HG03064 (cell line): ENCODE data around the gene PRDM7.
"Not testable (repeated sequence)": the region's sequence is repeated elsewhere in the genome, so short reads cannot be mapped to it uniquely, and the experiment has no call there.

Experiments used
- ATAC-seq: cut with Tn5 transposase; IDR thresholded peaks from one replicate; pipeline ENCODE4 v1.9.1; 2021; ENCODE audit warnings: low read depth; ENCODE audit not compliant: unreplicated experiment

Gene PRDM7

DNA sequence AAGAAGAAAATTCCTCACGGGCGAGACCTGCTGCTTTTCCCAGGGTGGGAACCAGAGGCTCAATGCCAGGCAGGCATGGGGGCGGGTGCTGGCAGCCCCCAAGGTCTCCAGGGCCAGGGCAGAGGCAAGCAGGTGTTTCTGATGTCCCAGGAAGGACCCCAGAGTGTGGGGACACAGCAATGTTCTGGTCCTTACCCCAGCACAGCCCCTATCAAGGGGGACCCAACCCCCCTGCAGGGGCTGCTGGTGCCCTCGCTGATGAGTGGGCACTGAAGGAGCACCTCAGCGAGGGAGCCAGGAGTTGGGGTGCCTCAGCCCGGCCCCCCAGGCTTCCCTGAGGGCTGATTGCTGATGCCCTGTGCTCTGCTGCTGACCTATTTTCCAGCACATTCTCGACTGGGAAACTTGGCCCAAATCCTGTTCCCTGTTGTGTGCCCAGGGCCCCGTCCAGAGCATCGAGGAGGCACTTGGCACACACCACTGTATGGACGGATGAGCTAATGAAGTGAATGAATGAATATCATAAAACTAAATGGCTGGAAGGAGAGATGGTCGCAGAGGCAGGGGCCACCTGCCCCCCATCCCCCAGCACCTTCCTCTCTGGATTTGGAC is 60.7 kb downstream of the PRDM7 start:
- no peak for ATAC-seq

DNA sequence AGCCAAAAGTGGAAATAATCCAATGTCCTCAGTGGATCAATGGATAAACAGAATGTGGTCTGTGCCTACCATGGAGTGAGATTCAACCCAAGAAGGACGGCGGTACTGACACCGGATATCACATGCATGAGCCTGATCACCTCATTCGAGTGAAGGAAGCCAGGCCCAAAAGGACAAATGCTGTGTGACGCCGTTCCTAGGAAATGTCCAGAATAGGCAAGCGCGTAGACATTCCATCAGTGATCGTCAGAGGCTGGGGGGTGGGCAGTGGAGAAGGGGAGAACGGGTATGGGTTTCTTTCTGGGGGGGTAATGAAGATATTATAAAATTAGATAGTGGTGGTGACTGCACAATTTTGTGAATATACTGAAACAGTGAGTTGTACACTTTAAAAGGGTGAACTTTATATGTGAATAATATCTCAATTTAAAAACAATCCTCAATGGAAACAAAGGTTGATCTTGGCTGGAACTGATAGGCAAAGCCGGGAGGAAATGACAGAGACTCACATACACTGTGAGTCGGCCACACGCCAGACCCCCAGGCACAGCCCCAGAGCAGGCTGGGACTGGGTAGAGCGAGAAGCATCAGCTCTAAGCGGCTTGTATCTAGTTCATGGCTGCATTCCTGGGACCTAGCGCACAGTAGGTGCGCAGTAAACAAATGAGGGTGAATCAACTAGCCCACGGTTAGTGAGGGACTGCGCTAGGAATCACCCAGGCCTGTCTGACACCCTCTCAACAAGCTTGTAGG is 61.4 kb downstream of the PRDM7 start:
- no peak for ATAC-seq

DNA sequence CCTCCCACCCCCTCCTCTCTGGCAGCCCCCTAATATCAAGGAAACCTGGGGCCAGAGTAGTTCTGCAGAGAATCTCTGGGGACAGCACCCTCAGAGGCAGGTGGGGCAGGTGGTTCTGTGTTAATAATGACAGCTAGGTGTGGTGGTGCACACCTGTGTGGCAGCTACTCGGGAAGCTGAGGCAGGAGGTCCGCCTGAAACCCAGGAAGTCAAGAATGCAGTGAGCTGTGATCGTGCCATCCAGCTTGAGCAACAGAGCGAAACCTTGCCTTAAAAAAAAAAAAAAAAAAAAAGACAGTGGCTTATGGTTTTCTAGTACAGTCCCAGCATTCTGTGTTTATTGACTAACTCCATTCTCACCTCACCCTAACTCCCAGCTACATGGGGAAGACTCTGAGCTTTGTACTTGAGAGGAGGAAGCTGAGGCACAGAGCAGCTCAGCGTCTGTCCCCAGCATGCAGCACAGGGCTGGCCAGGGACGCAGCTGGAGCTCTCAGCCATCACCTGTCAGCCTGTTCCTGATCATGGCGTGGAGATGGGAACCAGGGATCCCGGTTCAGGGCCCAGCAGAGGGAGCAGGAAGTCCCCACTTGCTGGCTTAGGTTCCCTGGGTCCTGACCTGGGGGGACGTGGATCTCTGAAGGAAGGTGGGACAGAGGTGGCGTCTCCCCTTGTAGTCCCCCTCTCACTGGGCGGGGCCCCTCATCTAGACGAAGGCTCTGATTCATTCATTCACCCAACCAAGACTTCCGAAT is 64.0 kb downstream of the PRDM7 start:
- no peak for ATAC-seq

DNA sequence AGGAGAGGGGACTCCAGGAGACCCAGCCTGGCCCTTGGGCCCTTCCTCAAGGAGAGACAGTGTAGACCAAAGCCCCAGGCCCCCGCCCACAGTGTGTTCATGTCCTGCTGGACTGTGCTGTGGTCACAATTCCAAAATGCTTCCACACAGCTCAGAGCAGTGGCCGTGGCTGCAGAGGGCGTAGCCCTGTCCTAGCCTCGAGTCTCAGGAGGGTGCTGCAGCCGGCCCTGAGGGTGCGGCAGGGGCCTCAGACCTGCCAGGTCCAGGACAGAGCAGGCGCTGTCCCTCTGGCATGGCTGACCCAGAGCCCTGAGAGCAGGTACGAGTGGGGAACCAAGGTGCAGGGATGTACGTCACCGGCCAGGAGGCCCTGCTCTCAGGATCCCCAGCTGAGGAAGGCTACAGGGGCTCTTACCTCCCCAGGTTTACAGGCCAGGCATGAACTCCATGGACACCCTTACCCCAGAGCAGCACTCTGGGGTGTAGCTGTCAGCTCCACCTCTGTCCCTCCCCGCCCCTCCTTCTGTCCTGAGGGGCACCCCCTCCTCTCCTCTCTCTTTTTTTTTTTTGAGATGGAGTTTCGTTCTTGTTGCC is 65.1 kb downstream of the PRDM7 start:
- no peak for ATAC-seq

DNA sequence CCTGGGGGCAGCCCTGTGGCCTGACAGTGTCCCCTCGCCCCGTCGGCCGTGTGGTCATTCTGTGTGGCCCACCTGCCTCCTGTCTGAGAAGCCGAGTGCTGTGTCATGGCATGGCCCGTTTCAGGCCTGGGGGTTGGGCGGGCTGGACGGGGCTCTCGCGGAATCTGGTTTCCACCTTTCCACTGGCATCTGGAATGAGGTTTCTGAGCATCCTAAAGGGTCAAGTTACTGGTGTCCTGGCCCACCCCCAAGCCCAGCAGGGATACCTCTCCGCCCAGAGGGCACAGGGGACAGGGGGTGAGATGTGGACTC is 65.7 kb downstream of the PRDM7 start:
- ATAC-seq = no peak

DNA sequence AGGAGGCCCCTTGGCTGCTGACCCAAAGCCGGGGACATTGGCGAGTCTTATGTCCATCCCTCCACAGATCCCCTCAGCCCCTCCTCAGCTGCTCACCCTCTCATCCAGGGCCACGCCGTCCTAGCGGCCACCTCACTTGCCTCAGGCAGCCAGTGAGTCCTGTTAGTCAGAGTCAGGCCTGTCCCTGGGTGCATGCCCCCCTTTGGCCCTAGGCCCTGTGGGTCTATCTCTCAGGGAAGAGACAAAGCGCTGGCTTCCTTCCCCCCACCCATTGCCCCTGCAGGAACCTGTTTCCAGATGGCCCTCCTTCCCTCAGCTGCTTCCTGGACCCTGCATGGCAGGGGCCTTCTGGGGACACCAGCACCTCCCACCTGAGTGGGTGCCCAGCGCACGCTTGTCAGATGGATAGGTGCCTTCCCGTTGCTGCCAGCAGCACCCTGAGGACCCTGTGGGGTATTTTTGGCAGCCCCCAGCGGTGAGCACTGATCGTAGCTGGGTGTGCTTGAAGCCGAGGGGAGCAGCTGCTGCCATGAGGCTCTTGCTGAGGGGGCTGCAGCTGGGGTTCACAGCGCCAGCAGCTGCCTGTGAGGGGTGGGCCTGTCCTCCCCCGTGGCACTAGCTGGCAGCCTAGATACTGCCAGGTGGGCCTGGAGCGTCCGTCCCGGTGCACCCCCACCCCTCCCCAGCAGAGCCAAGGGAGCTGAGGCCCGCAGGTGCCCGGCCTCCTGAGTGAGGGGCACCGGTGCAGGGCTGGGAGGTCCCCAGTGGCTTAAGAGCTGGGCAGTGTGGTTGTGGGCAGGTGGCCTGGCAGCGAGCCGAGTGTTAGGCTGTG is 66.2 kb downstream of the PRDM7 start:
- ATAC-seq = no peak

DNA sequence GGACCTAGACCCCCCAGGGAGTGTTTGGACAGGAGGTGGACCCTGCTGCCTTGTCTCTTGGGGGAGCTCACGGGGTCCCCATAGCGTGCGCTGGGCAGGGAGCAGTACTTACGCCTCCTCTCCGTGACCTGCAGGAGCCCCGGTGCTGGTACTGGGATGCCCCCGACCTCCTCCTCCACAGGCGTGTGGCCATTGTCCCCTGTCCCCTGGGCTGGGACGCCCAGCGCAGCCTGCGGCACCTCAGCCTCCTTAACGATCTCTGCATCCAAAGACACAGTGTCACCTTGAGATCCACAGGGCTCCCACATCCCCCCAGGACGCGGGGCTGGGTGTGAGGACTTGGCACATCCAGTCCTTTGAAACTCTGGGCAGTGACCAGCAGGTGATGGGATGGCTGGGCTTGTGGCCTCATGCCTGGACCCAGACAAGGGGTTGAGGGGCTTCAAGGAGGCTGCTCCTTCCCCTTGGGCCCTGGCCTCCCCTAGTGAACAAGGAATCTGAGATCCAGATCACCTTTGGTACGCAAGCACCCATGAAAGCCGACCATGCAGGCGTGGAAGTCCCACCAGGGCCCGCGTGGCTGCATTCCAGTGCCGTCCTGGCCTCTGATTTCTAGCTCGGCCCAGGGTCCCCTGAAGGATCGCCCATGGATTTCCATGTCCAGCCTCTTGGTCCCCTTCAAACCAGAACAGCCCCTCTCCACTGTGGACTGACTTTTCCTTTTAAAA is 67.8 kb downstream of the PRDM7 start:
- no peak for ATAC-seq

DNA sequence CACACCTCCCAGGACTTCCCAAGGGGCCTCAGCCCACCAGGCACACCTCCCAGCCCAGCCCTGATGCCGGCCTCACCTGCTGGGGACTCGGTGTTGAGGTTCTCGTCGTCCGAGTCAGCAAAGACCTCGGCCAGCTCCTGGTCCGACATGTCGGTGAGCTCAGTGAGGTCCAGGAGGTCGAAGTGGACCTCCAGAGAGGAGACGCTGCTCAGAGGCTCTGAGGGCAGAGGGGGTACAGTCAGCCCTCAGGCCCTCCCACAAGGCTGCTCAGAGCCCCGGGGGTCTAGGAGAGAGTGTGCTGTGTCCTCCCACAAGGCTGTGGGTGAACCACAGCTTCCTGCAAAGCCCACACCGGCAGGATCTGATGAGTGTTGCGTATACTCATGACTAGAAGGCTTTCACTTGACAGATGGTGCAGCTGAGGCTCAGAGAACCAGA is 68.4 kb downstream of the PRDM7 start:
- ATAC-seq = no peak

DNA sequence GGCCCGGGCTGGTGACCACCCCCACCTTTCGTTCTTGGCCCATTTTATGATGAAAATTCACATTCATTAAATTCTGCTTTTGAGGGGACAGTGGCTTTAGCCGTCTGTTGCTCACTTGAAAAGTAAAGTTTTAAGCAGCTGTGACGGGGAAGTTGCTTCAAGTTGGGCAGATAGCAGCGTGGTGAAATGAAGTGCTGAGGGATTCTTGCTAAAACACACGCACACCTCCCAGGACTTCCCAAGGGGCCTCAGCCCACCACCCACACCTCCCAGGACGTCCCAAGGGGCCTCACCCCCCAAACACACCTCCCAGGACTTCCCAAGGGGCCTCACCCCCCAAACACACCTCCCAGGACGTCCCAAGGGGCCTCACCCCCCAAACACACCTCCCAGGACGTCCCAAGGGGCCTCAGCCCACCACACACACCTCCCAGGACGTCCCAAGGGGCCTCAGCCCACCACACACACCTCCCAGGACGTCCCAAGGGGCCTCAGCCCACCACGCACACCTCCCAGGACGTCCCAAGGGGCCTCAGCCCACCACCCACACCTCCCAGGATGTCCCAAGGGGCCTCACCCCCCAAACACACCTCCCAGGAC is 69.4 kb downstream of the PRDM7 start:
- not testable (repeated sequence) for ATAC-seq

DNA sequence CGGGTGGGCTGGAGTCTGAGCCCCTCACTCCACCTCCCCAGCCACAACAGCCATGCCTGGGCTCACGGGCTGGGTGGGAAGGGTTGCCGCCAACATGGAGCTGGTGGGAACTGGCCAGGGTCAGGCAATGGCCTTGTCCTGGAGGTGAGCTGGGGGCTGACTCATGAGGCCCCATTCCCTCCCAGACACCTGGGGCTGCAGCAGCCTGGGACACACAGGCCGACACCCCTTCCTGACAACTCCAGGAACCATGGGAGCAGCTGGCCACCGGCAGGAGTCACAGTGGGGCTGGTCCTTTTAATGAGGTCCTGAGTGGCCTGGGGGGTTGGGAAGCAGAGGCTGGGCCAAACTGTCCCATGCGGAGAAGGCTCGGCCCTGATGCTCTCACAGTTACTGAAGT is 70.1 kb downstream of the PRDM7 start:
- ATAC-seq = no peak
